Right lobe of liver (tissue), 6 donors: ENCODE results near the gene DPAGT1. TPM values are rescaled to one million over a fixed set of nuclear protein-coding genes. Genes with fewer than 3 reads are reported as not detected.

ENCODE experiments used
- ATAC-seq, 4 donors: fragments of 200-7000 bp; cut with Tn5 transposase; one replicate each; pipeline ENCODE4 v1.9.1; 2020; ENCODE audit warnings: mild to moderate bottlenecking in 4 of 4, moderate library complexity in 4 of 4
- DNase-seq, 3 donors: peaks; one replicate each; pipeline ENCODE4 v3.0.0-alpha.2; 2020
- H3K27ac ChIP-seq, 3 donors: fragments of 200-600 bp; one replicate each; pipeline ENCODE4 v1.8.0; 2022
- H3K27me3 ChIP-seq, 2 donors: fragments of 200-600 bp; one replicate each; pipeline ENCODE4 v1.8.0; 2022
- H3K36me3 ChIP-seq, 4 donors: fragments of 200-600 bp; sonication (generic) in 1 of 4; one replicate each; pipeline versions ENCODE4 v1.5.1 to v1.8.0; 2017 to 2022; ENCODE audit warnings: control low read depth in 1 of 4
- H3K4me1 ChIP-seq, 4 donors: fragments of 200-600 bp; sonication (generic) in 1 of 4; one replicate each; pipeline versions ENCODE4 v1.5.1 to v1.8.0; 2017 to 2022; ENCODE audit warnings: control low read depth in 1 of 4
- H3K4me3 ChIP-seq, 3 donors: fragments of 200-600 bp; one replicate each; pipeline ENCODE4 v1.8.0; 2022
- H3K9me3 ChIP-seq, 4 donors: fragments of 200-600 bp; sonication (generic) in 1 of 4; one replicate each; pipeline versions ENCODE4 v1.5.1 to v1.8.0; 2017 to 2022; ENCODE audit warnings: control low read depth in 1 of 4
- CTCF ChIP-seq, 4 donors: fragments of 200-600 bp in 3 of 4; fragments of 450-650 bp in 1 of 4; IDR thresholded peaks; one replicate each; pipeline versions ENCODE4 v1.5.1 to v1.8.0; 2016 to 2022; ENCODE audit warnings: antibody characterized with exemption in 4 of 4, mild to moderate bottlenecking in 2 of 4
- POLR2A ChIP-seq: fragments of 450-650 bp; IDR thresholded peaks from one replicate; pipeline ENCODE4 v1.6.1; 2017; ENCODE audit warnings: antibody characterized with exemption, mild to moderate bottlenecking
- WGBS: methylation state at CpG from one replicate; pipeline ENCODE4 v1.1.6; 2018; ENCODE audit warnings: low coverage, low lambda C conversion rate; ENCODE audit not compliant: insufficient coverage; ENCODE audit errors: missing lambda C conversion rate; 5-methylcytosine and 5-hydroxymethylcytosine counted together
- intact Hi-C, 2 donors: fragments of 100-400 bp; cut with DNase I; formaldehyde crosslinking; loops; one replicate each; pipeline versions ENCODE4 v1.11.2 to v1.14.1; 2022
- total RNA-seq, 6 experiments: library from RNA; depleted of rRNA in 2 of 6; stranded (reverse); fragments of >200 nt in 2 of 6; fragmentation: NEBNext Ultra II Directional in 3 of 6; extraction: Animal tissue kit (Norgen Biotek cat#: 25700) in 3 of 6; gene quantifications; one replicate each; pipeline versions ENCODE4 v1.1.0 to v1.2.4, GENCODE V29; 2016 to 2023
- donor health status: DM: no; HTN: yes; CAD: no.
- donor health status: DM: no; HTN: no; CAD: no.
- donor health status: DM: no; HTN: no; CAD: no.
- donor health status: DM: no; HTN: yes; CAD: no.
- donor health status: DM: no; HTN: yes; CAD: no.

The DPAGT1 gene
- total RNA-seq, 6 experiments from 2014 or later, result 29.8 to 55.5 (median 41.6) TPM

GRCh38 chr11:119121008-119121810 is 19.6 kb upstream of the DPAGT1 start, which contains the start of gene HINFP:
Gene HINFP, plus strand, starts transcription at chr11:119121580. Its CDS starts 5,365 bp downstream, at chr11:119126945.
- peaks cover 0 to 19% (median 5%) of the 10 kb centered on the region in 4 donors for H3K4me1 ChIP-seq
- H3K36me3 ChIP-seq, result peaks cover 0 to 15% (median 0%) of the 10 kb centered on the region in 4 donors
- H3K4me3 ChIP-seq, result peak within 1 kb of the TSS; percentile 90 to 97 (median 96)
- DNase-seq, result peak; percentile 100
- intact Hi-C loops, result no loop called here
- no peaks in the 10 kb centered on the region for H3K9me3 ChIP-seq
- ATAC-seq, result peak; percentile 98 to 99 (median 99)
- peak; percentile 39 for TF ChIP-seq POLR2A
- no peak for TF ChIP-seq CTCF (IDR thresholded peaks at IDR 0.05)
- under 1% methylated on average over 21 of the region's 54 CpGs for WGBS
- H3K27me3 ChIP-seq, result no peaks in the 10 kb centered on the region
- peak within 1 kb of the TSS; percentile 61 to 69 (median 61) for H3K27ac ChIP-seq

- Histone ChIP-seq H3K4me1 (peaks cover 0 to 18% (median 4%) of the 10 kb centered on the region in 4 donors), H3K9me3 (no peaks in the 10 kb centered on the region), H3K27ac (peak overlapping the region in 2 of 3 donors; percentile 61), H3K36me3 (peaks cover 0 to 15% (median 0%) of the 10 kb centered on the region in 4 donors), H3K27me3 (no peaks in the 10 kb centered on the region), H3K4me3 (peak overlapping the region; percentile 56 to 96 (median 90))
- TF ChIP-seq POLR2A (no peak), CTCF (IDR thresholded peaks at IDR 0.05) (no peak)
- intact Hi-C loops, result no loop called here
- ATAC-seq (no peak), DNase-seq (no peak)
- WGBS, result 21% methylated on average over 5 of the region's 5 CpGs
Measured at GRCh38 chr11:119120639-119121007, 19.0 kb upstream of the DPAGT1 start.

GRCh38 chr11:119118946-119119345 is 17.3 kb upstream of the DPAGT1 start:
- DNase-seq, result no peak
- H3K36me3 ChIP-seq, result peaks cover 0 to 14% (median 3%) of the 10 kb centered on the region in 4 donors
- peaks cover 0 to 14% (median 3%) of the 10 kb centered on the region in 4 donors for H3K4me1 ChIP-seq
- no peaks in the 10 kb centered on the region for H3K9me3 ChIP-seq
- H3K4me3 ChIP-seq, result no peak overlapping the region
- intact Hi-C loops, result no loop called here
- TF ChIP-seq CTCF (IDR thresholded peaks at IDR 0.05), result no peak
- TF ChIP-seq POLR2A, result no peak
- 100% methylated on average over 1 of the region's 1 CpG for WGBS
- no peak for ATAC-seq
- H3K27ac ChIP-seq, result no peak overlapping the region
- H3K27me3 ChIP-seq, result no peaks in the 10 kb centered on the region

GRCh38 chr11:119118227-119118626 is 16.6 kb upstream of the DPAGT1 start:
- no peak for TF ChIP-seq POLR2A
- no peak for TF ChIP-seq CTCF (IDR thresholded peaks at IDR 0.05)
- DNase-seq (no peak), ATAC-seq (no peak)
- H3K4me3 ChIP-seq, result no peak overlapping the region
- H3K27ac ChIP-seq, result no peak overlapping the region
- H3K4me1 ChIP-seq, result peaks cover 0 to 14% (median 3%) of the 10 kb centered on the region in 4 donors
- intact Hi-C loops, result no loop called here
- 90% methylated on average over 5 of the region's 5 CpGs for WGBS
- no peaks in the 10 kb centered on the region for H3K9me3 ChIP-seq
- H3K36me3 ChIP-seq, result peaks cover 0 to 14% (median 3%) of the 10 kb centered on the region in 4 donors
- no peaks in the 10 kb centered on the region for H3K27me3 ChIP-seq
